ENCODE data around the gene ATP9B.
A peak's percentile ranks its signal among the peaks of the same experiment; 100 is the strongest.

The ATP9B gene

GRCh38 chr18:79367480-79367879 is 298.3 kb downstream of the ATP9B start:
- TF ChIP-seq, protein P1, sequence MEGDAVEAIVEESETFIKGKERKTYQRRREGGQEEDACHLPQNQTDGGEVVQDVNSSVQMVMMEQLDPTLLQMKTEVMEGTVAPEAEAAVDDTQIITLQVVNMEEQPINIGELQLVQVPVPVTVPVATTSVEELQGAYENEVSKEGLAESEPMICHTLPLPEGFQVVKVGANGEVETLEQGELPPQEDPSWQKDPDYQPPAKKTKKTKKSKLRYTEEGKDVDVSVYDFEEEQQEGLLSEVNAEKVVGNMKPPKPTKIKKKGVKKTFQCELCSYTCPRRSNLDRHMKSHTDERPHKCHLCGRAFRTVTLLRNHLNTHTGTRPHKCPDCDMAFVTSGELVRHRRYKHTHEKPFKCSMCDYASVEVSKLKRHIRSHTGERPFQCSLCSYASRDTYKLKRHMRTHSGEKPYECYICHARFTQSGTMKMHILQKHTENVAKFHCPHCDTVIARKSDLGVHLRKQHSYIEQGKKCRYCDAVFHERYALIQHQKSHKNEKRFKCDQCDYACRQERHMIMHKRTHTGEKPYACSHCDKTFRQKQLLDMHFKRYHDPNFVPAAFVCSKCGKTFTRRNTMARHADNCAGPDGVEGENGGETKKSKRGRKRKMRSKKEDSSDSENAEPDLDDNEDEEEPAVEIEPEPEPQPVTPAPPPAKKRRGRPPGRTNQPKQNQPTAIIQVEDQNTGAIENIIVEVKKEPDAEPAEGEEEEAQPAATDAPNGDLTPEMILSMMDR (IDR thresholded peaks at IDR 0.05; ENCODE audit: poor library complexity, severe bottlenecking): no peak

GRCh38 chr18:79367989-79368388 is 298.8 kb downstream of the ATP9B start:
- ATAC-seq (ENCODE audit: low read depth): no peak
- TF ChIP-seq, protein P1 (IDR thresholded peaks at IDR 0.05; ENCODE audit: poor library complexity, severe bottlenecking): no peak

More at GRCh38 chr18:79367480-79367879, 298.3 kb downstream of the ATP9B start:
- no peaks in the 10 kb centered on the region for H3K27me3 ChIP-seq (ENCODE audit: insufficient read depth, poor library complexity, severe bottlenecking)
- no peak overlapping the region for H3K4me3 ChIP-seq (ENCODE audit: severe bottlenecking)
- DNase-seq (ENCODE audit: low spot score) (no peak), ATAC-seq (ENCODE audit: low read depth) (no peak)
- H3K9me3 ChIP-seq (ENCODE audit: severe bottlenecking): no peaks in the 10 kb centered on the region
- no peak overlapping the region for H3K27ac ChIP-seq (ENCODE audit: poor library complexity, severe bottlenecking)
- H3K36me3 ChIP-seq (ENCODE audit: low read depth): no peaks in the 10 kb centered on the region
- H3K4me1 ChIP-seq (ENCODE audit: insufficient read depth, poor library complexity, severe bottlenecking): no peaks in the 10 kb centered on the region

GRCh38 chr18:79368681-79369080 is 299.5 kb downstream of the ATP9B start:
- DNase-seq (ENCODE audit: low spot score) (no peak), ATAC-seq (ENCODE audit: low read depth) (no peak)
- H3K9me3 ChIP-seq (ENCODE audit: severe bottlenecking): no peaks in the 10 kb centered on the region
- H3K36me3 ChIP-seq (ENCODE audit: low read depth): no peaks in the 10 kb centered on the region
- no peaks in the 10 kb centered on the region for H3K4me1 ChIP-seq (ENCODE audit: insufficient read depth, poor library complexity, severe bottlenecking)
- H3K27me3 ChIP-seq (ENCODE audit: insufficient read depth, poor library complexity, severe bottlenecking): no peaks in the 10 kb centered on the region
- H3K27ac ChIP-seq (ENCODE audit: poor library complexity, severe bottlenecking): no peak overlapping the region
- no peak overlapping the region for H3K4me3 ChIP-seq (ENCODE audit: severe bottlenecking)
- TF ChIP-seq, protein P1 (IDR thresholded peaks at IDR 0.05; ENCODE audit: poor library complexity, severe bottlenecking): no peak

More at GRCh38 chr18:79367989-79368388, 298.8 kb downstream of the ATP9B start:
- Histone ChIP-seq H3K36me3 (ENCODE audit: low read depth) (no peaks in the 10 kb centered on the region), H3K27me3 (ENCODE audit: insufficient read depth, poor library complexity, severe bottlenecking) (no peaks in the 10 kb centered on the region), H3K4me3 (ENCODE audit: severe bottlenecking) (no peak overlapping the region), H3K9me3 (ENCODE audit: severe bottlenecking) (no peaks in the 10 kb centered on the region), H3K27ac (ENCODE audit: poor library complexity, severe bottlenecking) (no peak overlapping the region), H3K4me1 (ENCODE audit: insufficient read depth, poor library complexity, severe bottlenecking) (no peaks in the 10 kb centered on the region)
- no peak for DNase-seq (ENCODE audit: low spot score)

- Histone ChIP-seq H3K27ac (ENCODE audit: poor library complexity, severe bottlenecking) (no peak overlapping the region), H3K27me3 (ENCODE audit: insufficient read depth, poor library complexity, severe bottlenecking) (no peaks in the 10 kb centered on the region), H3K9me3 (ENCODE audit: severe bottlenecking) (no peaks in the 10 kb centered on the region), H3K4me3 (ENCODE audit: severe bottlenecking) (no peak overlapping the region), H3K36me3 (ENCODE audit: low read depth) (no peaks in the 10 kb centered on the region), H3K4me1 (ENCODE audit: insufficient read depth, poor library complexity, severe bottlenecking) (no peaks in the 10 kb centered on the region)
- DNase-seq (ENCODE audit: low spot score): no peak
- TF ChIP-seq, protein P1 (IDR thresholded peaks at IDR 0.05; ENCODE audit: poor library complexity, severe bottlenecking): no peak
- ATAC-seq (ENCODE audit: low read depth): 0 out of 3 replicates have a peak, but pooled peaks have one; percentile 53
Observed at GRCh38 chr18:79371561-79372121, 302.4 kb downstream of the ATP9B start.

GRCh38 chr18:79372461-79372860 is 303.3 kb downstream of the ATP9B start:
- Histone ChIP-seq H3K27me3 (ENCODE audit: insufficient read depth, poor library complexity, severe bottlenecking) (no peaks in the 10 kb centered on the region), H3K27ac (ENCODE audit: poor library complexity, severe bottlenecking) (no peak overlapping the region), H3K4me1 (ENCODE audit: insufficient read depth, poor library complexity, severe bottlenecking) (no peaks in the 10 kb centered on the region), H3K36me3 (ENCODE audit: low read depth) (no peaks in the 10 kb centered on the region), H3K9me3 (ENCODE audit: severe bottlenecking) (no peaks in the 10 kb centered on the region), H3K4me3 (ENCODE audit: severe bottlenecking) (no peak overlapping the region)
- TF ChIP-seq, protein P1 (IDR thresholded peaks at IDR 0.05; ENCODE audit: poor library complexity, severe bottlenecking): no peak
- ATAC-seq (ENCODE audit: low read depth) (no peak), DNase-seq (ENCODE audit: low spot score) (no peak)
